ENCODE results near the gene IMMP2L. TPM values are rescaled to one million over a fixed set of nuclear protein-coding genes. Genes with fewer than 3 reads are reported as not detected.
"Not testable (repeated sequence)": the region's sequence is repeated elsewhere in the genome, so short reads cannot be mapped to it uniquely, and the experiment has no call there.

Gene IMMP2L
- total and polyA plus RNA-seq, 4 donors: 24.3 to 32.9 (median 26.8) TPM

DNA sequence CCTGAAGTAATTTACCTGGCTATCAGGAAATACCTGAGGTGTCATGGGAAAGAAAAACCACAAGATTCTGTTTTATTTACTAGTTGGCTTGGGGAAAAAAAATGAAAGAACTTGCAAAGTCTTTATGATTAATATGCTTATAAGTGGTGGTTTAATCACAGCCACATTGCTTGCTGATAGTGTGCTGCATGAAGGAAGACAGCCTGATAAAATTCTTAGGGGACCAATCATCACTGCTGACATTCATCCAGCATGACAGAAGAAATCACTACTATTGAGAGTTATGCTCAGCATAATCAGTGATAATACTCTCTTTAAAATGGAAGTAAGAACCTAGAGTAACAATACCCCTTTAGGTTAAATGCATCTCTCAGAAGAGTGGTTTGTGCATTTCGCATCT, 621.5 kb downstream of the IMMP2L start:
- no peak overlapping the region for H3K27ac ChIP-seq (ENCODE audit: low read depth in 1 of 2, low read length in 2 of 2)
- H3K9me3 ChIP-seq (ENCODE audit: control insufficient read depth, low read length): no peaks in the 10 kb centered on the region
- no peak for ATAC-seq (ENCODE audit: low FRiP score)
- no peaks in the 10 kb centered on the region for H3K36me3 ChIP-seq (ENCODE audit: control insufficient read depth in 1 of 2, insufficient read depth in 2 of 2, low read length in 1 of 2)
- DNase-seq: no peak
- H3K4me1 ChIP-seq (ENCODE audit: control insufficient read depth in 1 of 2, insufficient read depth in 2 of 2, low read length in 2 of 2): peaks cover 2 to 8% of the 10 kb centered on the region in 2 donors
- WGBS, 2 donors: 96 to 97% methylated on average over 1 of the region's 1 CpG
- H3K4me3 ChIP-seq (ENCODE audit: low read length in 2 of 2): no peak overlapping the region
- H3K27me3 ChIP-seq (ENCODE audit: control insufficient read depth in 1 of 2, insufficient read depth in 2 of 2, low read length in 1 of 2): no peaks in the 10 kb centered on the region
- intact Hi-C loops (cut with DNase I): no loop called here

DNA sequence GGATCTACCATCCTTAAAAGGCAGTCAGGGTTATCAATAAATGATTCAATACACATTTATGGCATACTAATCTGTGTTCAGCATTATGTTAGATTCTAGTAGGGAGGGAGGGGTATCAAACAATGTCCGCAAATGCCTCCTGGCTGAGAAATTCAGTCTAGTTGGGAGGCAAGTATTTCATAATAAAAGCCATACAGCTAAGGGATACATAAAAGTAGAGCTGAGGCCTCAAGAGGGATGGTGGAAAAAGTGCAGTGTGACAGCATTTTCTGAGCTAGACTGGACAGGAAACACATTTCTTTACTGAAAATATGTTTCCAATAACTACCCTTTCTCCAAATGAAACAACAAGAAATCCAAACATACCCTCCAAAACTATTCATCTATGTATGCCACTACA, 624.1 kb downstream of the IMMP2L start:
- H3K36me3 ChIP-seq (ENCODE audit: control insufficient read depth in 1 of 2, insufficient read depth in 2 of 2, low read length in 1 of 2): no peaks in the 10 kb centered on the region
- DNase-seq (no peak), ATAC-seq (ENCODE audit: low FRiP score) (no peak)
- no peaks in the 10 kb centered on the region for H3K27me3 ChIP-seq (ENCODE audit: control insufficient read depth in 1 of 2, insufficient read depth in 2 of 2, low read length in 1 of 2)
- H3K9me3 ChIP-seq (ENCODE audit: control insufficient read depth, low read length): no peaks in the 10 kb centered on the region
- no peak overlapping the region for H3K4me3 ChIP-seq (ENCODE audit: low read length in 2 of 2)
- intact Hi-C loops (cut with DNase I): no loop called here
- WGBS, 2 donors: 59 to 76% methylated on average over 1 of the region's 1 CpG
- H3K27ac ChIP-seq (ENCODE audit: low read depth in 1 of 2, low read length in 2 of 2): no peak overlapping the region
- peaks cover 0 to 3% of the 10 kb centered on the region in 2 donors for H3K4me1 ChIP-seq (ENCODE audit: control insufficient read depth in 1 of 2, insufficient read depth in 2 of 2, low read length in 2 of 2)

DNA sequence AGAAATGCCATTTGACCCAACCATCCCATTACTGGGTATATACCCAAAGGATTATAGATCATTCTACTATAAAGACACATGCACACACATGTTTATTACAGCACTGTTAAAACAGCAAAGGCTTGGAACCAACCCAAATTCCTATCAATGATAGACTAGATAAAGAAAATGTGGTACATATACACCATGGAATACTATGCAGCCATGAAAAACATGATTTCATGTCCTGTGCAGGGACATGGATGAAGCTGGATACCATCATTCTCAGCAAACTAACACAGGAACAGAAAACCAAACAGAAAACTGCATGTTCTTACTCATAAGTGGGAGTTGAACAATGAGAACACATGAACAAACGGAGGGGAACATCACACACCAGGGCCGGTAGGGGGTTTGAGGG, 625.6 kb downstream of the IMMP2L start:
- intact Hi-C loops (cut with DNase I): not testable (repeated sequence)
- WGBS, 2 donors: 96 to 100% methylated on average over 2 of the region's 2 CpGs

DNA sequence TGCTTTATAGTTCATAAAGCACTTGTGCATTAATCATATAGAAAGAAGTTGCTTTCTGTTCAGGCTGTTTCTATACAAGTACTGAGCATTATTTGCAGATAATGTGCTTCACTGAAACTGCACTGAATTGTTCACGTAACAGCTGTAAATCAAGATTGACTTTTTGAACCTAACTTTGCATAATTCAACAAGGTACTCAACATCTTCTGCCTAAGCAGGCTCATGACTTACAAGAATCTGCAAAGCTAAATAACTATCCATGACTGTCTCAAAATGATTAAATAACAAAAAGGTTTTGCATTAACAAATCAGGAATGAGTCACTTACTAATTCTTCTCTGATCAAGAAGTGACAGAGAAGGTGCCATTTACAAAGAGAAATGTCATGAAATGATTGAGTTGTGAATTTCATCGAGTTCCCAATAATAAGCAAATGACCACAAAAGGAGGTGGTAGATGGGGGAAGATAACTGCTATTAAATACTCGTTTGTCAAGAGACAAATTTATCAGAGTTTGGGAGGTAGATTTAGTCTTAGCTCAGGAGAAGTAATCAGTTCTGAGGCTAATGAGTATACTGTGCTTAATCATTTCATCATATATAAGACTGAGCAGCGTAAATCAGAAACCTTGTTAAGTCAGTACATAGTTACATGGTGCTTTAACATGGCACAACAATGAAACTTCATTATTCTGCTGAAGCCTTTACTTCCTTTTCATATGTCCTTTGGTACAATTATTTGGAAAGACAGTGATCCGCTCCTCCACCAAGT, 632.6 kb downstream of the IMMP2L start:
- Histone ChIP-seq H3K27me3 (ENCODE audit: control insufficient read depth in 1 of 2, insufficient read depth in 2 of 2, low read length in 1 of 2) (no peaks in the 10 kb centered on the region), H3K27ac (ENCODE audit: low read depth in 1 of 2, low read length in 2 of 2) (no peak overlapping the region), H3K4me3 (ENCODE audit: low read length in 2 of 2) (no peak overlapping the region), H3K36me3 (ENCODE audit: control insufficient read depth in 1 of 2, insufficient read depth in 2 of 2, low read length in 1 of 2) (no peaks in the 10 kb centered on the region), H3K9me3 (ENCODE audit: control insufficient read depth, low read length) (no peaks in the 10 kb centered on the region), H3K4me1 (ENCODE audit: control insufficient read depth in 1 of 2, insufficient read depth in 2 of 2, low read length in 2 of 2) (no peaks in the 10 kb centered on the region)
- intact Hi-C loops (cut with DNase I): no loop called here
- DNase-seq (no peak), ATAC-seq (ENCODE audit: low FRiP score) (no peak)
- WGBS, 2 donors: 85 to 86% methylated on average over 5 of the region's 5 CpGs

More for the DNA sequence above, 625.6 kb downstream of the IMMP2L start:
- not testable (repeated sequence) for H3K27me3 ChIP-seq (ENCODE audit: control insufficient read depth in 1 of 2, insufficient read depth in 2 of 2, low read length in 1 of 2); H3K4me3 ChIP-seq (ENCODE audit: low read length in 2 of 2); ATAC-seq (ENCODE audit: low FRiP score); H3K36me3 ChIP-seq (ENCODE audit: control insufficient read depth in 1 of 2, insufficient read depth in 2 of 2, low read length in 1 of 2); DNase-seq; H3K4me1 ChIP-seq (ENCODE audit: control insufficient read depth in 1 of 2, insufficient read depth in 2 of 2, low read length in 2 of 2); H3K9me3 ChIP-seq (ENCODE audit: control insufficient read depth, low read length); H3K27ac ChIP-seq (ENCODE audit: low read depth in 1 of 2, low read length in 2 of 2)

DNA sequence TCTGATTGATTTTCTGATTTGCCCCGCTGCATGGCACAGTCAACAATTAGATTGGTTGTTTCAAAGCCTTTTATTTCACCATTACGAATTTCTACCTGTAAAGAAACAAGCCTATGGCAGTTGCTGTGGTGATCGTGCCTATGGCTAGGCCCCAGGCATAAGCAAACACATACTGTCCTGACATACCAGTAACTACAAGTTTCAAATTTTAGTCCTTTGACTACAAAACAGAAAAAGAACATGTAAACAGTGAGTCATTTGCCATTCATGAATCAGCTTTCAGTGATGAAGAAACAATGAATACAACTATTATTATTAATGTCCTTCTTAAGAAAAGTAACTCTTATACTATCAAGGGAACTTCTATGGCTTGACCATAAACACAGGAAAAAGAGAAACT, 639.4 kb downstream of the IMMP2L start:
- ATAC-seq (ENCODE audit: low FRiP score) (peak; percentile 36), DNase-seq (no peak)
- Histone ChIP-seq H3K4me1 (ENCODE audit: control insufficient read depth in 1 of 2, insufficient read depth in 2 of 2, low read length in 2 of 2) (peaks cover 0 to 2% of the 10 kb centered on the region in 2 donors), H3K4me3 (ENCODE audit: low read length in 2 of 2) (no peak overlapping the region), H3K9me3 (ENCODE audit: control insufficient read depth, low read length) (no peaks in the 10 kb centered on the region), H3K36me3 (ENCODE audit: control insufficient read depth in 1 of 2, insufficient read depth in 2 of 2, low read length in 1 of 2) (no peaks in the 10 kb centered on the region), H3K27me3 (ENCODE audit: control insufficient read depth in 1 of 2, insufficient read depth in 2 of 2, low read length in 1 of 2) (no peaks in the 10 kb centered on the region), H3K27ac (ENCODE audit: low read depth in 1 of 2, low read length in 2 of 2) (no peak overlapping the region)
- intact Hi-C loops (cut with DNase I): no loop called here
- WGBS, 2 donors: 64 to 78% methylated on average over 3 of the region's 3 CpGs

DNA sequence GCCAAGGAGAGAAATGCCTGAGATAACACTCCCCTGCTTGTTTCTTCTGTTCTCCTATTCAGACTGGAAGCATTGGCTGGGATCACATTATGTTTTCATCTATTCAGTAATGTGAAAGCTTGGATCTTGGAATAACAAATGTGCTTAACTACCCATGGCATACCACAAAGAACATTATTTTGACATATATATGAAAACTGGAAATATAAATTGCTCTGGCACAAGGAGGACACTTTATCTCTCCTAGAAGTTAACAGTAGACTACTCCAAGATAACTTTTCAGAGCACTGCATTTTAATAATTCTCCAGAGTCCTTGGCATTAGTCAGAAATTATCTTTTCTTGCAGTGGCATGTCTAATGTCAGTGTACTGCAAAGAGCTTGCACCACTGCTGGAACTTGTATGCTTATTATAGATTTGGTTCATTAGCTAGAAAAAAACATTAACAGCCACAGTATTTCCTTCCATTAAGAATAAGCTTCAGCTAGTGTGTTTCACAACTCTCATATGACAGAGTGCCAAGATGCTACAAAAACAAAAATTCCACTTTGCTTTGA, 640.6 kb downstream of the IMMP2L start:
- peak; percentile 22 for ATAC-seq (ENCODE audit: low FRiP score)
- peaks cover 0 to 2% of the 10 kb centered on the region in 2 donors for H3K4me1 ChIP-seq (ENCODE audit: control insufficient read depth in 1 of 2, insufficient read depth in 2 of 2, low read length in 2 of 2)
- DNase-seq: no peak
- H3K9me3 ChIP-seq (ENCODE audit: control insufficient read depth, low read length): no peaks in the 10 kb centered on the region
- H3K4me3 ChIP-seq (ENCODE audit: low read length in 2 of 2): no peak overlapping the region
- H3K36me3 ChIP-seq (ENCODE audit: control insufficient read depth in 1 of 2, insufficient read depth in 2 of 2, low read length in 1 of 2): no peaks in the 10 kb centered on the region
- no peaks in the 10 kb centered on the region for H3K27me3 ChIP-seq (ENCODE audit: control insufficient read depth in 1 of 2, insufficient read depth in 2 of 2, low read length in 1 of 2)
- no peak overlapping the region for H3K27ac ChIP-seq (ENCODE audit: low read depth in 1 of 2, low read length in 2 of 2)
- intact Hi-C loops (cut with DNase I): no loop called here

DNA sequence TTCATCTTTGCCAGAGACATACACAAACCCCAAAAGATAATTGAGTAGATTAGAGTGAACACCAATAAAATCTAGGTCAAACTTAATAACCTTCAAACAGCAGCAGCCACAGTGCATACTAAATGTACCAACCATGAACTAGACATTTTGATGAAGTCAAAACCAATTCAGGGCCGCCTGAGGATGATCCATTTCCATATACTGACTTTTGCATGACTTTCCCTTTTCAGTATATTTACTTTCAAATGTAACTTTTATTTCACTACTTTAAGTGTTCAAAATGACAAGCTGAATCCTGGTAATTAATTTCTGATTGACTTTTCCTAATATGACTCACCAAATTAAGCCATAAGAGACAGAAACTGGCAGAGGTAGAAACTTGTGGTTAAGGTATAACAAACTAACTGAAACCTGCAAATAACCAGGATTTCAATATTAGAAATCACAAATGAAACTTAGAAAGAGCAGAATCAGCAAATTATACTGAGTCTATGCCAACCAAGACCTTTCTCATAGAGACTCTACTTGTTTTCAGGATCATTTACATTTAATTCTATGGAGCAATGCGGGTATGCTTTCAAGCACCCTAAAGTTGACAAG, 643.2 kb downstream of the IMMP2L start:
- intact Hi-C loops (cut with DNase I): no loop called here
- WGBS, 2 donors: 88 to 98% methylated on average over 2 of the region's 2 CpGs
- no peaks in the 10 kb centered on the region for H3K9me3 ChIP-seq (ENCODE audit: control insufficient read depth, low read length)

DNA sequence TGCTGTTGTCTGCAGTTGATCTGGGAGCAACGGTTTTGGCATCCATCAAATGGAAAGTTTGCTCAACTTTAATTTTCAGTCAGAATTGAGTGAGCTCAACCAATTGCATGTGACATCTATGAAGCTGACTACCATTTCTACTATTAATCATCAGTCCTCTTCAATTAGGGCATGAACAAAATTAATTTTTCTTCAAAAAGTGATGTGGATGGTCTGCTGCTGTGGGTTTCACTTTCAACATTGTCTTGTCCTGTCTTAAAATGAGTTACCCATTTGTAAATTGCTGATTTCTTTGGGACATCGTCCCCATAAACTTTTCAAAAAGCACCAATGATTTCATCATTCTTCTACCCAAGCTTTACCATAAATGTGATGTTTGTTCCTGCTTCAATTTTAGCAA, 648.0 kb downstream of the IMMP2L start:
- Histone ChIP-seq H3K4me3 (ENCODE audit: low read length in 2 of 2) (no peak overlapping the region), H3K36me3 (ENCODE audit: control insufficient read depth in 1 of 2, insufficient read depth in 2 of 2, low read length in 1 of 2) (no peaks in the 10 kb centered on the region), H3K27ac (ENCODE audit: low read depth in 1 of 2, low read length in 2 of 2) (no peak overlapping the region), H3K27me3 (ENCODE audit: control insufficient read depth in 1 of 2, insufficient read depth in 2 of 2, low read length in 1 of 2) (no peaks in the 10 kb centered on the region), H3K4me1 (ENCODE audit: control insufficient read depth in 1 of 2, insufficient read depth in 2 of 2, low read length in 2 of 2) (no peaks in the 10 kb centered on the region), H3K9me3 (ENCODE audit: control insufficient read depth, low read length) (no peaks in the 10 kb centered on the region)
- ATAC-seq (ENCODE audit: low FRiP score): no peak
- no peak for DNase-seq
- 90 to 94% methylated on average over 2 of the region's 2 CpGs for WGBS, 2 donors
- intact Hi-C loops (cut with DNase I): no loop called here

More for the DNA sequence above, 643.2 kb downstream of the IMMP2L start:
- Histone ChIP-seq H3K27ac (ENCODE audit: low read depth in 1 of 2, low read length in 2 of 2) (no peak overlapping the region), H3K27me3 (ENCODE audit: control insufficient read depth in 1 of 2, insufficient read depth in 2 of 2, low read length in 1 of 2) (no peaks in the 10 kb centered on the region), H3K36me3 (ENCODE audit: control insufficient read depth in 1 of 2, insufficient read depth in 2 of 2, low read length in 1 of 2) (no peaks in the 10 kb centered on the region), H3K4me3 (ENCODE audit: low read length in 2 of 2) (no peak overlapping the region), H3K4me1 (ENCODE audit: control insufficient read depth in 1 of 2, insufficient read depth in 2 of 2, low read length in 2 of 2) (peaks cover 0 to 2% of the 10 kb centered on the region in 2 donors)
- ATAC-seq (ENCODE audit: low FRiP score) (no peak), DNase-seq (no peak)

DNA sequence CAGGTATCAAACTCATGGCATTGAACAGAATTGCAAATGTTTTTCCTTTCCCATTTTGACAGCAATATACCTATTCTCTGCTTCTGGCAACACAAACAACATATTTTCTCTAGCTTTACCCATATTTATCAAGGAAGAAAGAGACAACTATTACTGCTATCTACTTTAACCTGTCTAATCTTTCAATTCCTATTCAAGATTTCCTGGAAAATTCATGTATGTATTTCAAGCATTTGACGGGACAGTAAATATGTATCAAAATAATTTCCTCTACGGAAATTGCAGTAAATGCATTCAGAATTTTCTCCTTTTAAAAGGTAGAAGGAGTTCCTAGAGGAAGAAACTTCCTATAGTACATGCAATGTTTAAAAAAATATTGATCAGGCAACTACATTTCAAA, 650.7 kb downstream of the IMMP2L start:
- Histone ChIP-seq H3K27me3 (ENCODE audit: control insufficient read depth in 1 of 2, insufficient read depth in 2 of 2, low read length in 1 of 2) (no peaks in the 10 kb centered on the region), H3K9me3 (ENCODE audit: control insufficient read depth, low read length) (no peaks in the 10 kb centered on the region), H3K4me3 (ENCODE audit: low read length in 2 of 2) (no peak overlapping the region), H3K36me3 (ENCODE audit: control insufficient read depth in 1 of 2, insufficient read depth in 2 of 2, low read length in 1 of 2) (no peaks in the 10 kb centered on the region), H3K27ac (ENCODE audit: low read depth in 1 of 2, low read length in 2 of 2) (no peak overlapping the region), H3K4me1 (ENCODE audit: control insufficient read depth in 1 of 2, insufficient read depth in 2 of 2, low read length in 2 of 2) (no peaks in the 10 kb centered on the region)
- DNase-seq: no peak
- no peak for ATAC-seq (ENCODE audit: low FRiP score)
- intact Hi-C loops (cut with DNase I): no loop called here
- 95 to 96% methylated on average over 2 of the region's 2 CpGs for WGBS, 2 donors
